Stimulated activated CD8-positive, alpha-beta memory T cell treated with anti-CD3 and anti-CD28 coated beads, Interleukin-2, amount 100 ng/mL, for 1 hour (primary cell): ENCODE measurements around the gene HAT1.

Source experiments
- DNase-seq, 2 donors: peaks; one replicate each; pipeline ENCODE4 v3.0.0-alpha.2; 2020; ENCODE audit warnings: low read depth in 2 of 2

Gene HAT1

DNA sequence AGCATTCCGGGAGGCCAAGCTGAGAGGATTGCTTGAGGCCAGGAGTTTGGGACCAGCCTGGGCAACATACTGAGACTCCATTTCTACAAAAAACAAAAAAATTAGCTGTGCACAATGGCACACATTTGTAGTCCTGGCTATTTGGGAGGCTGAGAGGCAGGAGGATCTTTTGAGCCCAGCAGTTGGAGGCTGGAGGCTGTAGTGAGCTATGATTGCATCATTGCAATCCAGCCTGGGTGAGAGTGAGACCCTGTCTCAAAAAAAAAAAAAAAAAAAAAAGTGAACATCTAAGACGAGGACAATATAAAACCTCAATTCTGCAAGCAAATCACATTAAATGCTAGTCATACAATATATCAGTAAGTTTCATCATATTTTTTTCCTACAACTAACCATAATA lies 2.8 kb upstream of the HAT1 start:
- no peak for DNase-seq

DNA sequence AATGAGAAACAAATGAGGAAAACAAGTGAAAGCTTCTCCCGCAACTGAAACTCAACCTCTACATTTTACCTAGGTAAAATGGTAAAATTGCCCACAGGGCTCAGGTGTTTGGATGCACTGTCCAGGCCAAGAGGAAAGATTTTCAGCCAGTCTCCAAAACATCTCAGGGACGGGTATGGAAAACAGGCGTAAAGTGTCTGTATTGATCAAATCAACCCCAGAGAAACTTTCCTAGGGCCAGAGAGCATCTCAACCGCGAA lies 361 bp upstream of the HAT1 start:
- no peak for DNase-seq

DNA sequence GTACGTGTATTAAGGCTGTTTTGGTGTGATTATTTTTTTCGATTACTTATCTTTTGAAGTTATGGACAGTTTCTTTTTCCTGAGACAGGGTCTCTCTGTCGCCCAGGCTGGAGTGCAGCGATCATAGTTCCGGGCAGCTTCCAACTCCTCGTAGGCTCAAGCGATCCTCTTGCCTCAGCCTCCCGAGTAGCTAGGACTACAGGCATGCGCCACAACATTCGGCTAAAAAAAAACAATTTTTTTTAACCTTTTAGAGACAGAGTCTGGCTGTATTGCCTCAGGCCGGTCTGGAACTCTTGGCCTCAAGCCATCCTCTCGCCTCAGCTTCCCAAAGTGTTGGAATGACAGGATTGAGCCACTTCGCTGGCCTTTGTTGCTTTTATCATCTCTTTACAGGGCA lies 945 bp downstream of the HAT1 start:
- DNase-seq = no peak

DNA sequence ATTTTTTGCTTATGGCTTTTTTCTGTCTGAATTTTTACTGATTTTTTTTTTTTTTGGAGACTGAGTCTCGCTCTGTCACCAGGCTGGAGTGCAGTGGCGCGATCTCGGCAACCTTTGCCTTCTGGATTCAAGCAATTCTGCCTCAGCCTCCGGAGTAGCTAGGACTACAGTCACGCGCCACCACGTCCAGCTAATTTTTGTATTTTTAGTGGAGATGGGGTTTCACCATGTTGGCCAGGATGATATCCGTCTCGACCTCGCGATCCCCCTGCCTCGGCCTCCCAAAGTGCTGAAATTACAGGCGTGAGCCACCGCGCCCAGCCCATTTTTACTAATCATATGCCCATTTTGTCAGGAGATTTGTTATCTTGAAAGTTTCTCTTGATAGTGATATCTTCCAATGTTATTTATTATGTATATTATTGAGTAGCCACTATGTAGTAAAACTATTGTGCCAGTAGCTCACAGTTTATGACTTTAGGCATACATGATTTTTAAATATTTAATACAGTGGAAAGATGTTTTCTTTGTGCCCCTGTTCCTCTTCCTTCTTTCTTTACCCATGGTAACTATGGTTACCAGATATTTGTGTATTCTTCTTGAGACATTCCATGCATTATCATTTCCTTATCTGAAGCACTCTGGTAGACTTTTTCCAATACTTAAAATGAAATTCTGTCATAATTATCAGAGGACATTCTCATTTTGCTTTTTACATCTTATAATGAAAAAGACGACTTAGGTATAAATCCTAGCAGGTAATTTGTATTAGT lies 2.1 kb downstream of the HAT1 start:
- DNase-seq = no peak

DNA sequence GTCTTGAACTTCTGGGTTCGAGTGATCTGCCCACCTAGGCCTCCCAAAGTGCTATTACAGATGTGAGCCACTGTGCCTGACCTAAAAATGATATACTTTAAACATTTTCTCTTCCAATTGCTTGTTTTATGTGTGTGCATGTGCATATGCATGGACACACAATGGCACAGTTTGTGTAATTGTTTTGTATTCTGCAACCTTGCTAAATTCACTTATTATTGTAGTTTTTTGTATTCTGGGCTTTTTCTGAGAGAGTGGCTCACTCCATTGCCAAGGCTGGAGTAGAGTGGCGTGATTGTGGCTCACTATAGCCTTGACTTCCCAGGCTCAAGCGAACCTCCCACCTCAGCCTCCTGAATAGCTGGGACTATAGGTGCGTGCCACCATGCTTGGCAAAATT lies 8.1 kb downstream of the HAT1 start:
- DNase-seq = no peak

DNA sequence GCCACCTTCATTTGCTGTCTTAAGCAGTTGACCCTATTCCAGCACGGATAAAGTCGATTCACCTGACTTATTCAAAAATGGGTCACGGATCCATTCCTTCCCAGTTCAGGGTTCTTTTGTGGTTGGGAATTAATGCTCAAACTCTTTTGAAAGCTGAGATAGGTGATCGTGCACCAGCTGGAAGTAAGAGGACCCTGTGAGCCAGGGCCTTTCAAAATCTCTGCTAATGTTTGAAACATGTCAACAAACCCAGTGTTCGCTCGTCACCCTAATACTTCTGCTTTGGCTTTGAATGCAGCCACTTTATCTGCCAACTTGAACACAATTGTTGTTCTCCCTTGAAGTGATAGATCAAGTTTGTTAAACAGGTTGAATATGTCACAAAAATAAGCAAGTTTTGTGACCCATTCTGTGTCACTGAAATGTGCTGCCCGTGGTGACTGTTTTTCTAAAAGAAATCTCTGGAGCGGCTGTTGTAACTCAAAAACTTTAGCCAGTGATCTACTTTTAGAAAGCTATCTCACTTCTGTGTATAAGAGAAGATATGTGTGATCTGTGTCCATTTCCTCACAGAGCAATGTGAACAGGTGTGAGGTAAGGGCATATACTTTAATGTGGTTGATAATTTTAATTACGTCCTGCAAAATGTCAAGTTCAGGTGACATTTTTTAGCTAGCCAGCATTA lies 16.9 kb downstream of the HAT1 start:
- DNase-seq = no peak

DNA sequence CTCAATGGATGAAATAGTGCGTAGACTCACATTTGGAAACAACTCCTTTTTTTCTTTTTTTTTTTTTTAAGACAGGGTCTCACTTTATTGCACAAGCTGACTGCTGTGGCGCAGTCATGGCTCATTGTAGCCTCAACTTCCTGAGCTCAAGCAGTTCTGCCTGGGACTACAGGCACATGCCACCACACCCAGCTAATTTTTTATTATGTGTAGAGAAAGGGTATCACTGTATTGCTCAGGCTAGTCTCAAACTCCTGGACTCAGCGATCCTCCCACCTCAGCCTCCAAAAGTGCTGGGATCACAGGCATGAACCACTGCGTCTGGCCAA lies 17.4 kb downstream of the HAT1 start:
- no peak for DNase-seq

DNA sequence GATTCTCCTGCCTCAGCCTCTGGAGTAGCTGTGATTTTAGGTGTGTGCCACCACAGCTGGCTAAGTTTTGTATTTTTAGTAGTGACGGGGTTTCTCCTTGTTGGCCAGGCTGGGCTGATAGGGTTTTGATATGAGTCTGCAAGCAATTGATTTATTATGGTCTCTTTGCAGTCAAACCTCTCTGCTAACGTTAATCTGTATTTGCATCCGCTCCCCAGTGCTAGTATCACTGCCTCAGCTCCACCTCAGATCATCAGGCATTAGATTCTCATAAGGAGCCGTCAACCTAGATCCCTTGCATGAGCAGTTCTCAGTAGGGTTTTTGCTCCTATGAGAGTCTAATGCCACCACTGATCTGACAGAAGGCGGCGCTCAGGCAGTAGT lies 19.0 kb downstream of the HAT1 start:
- DNase-seq = no peak

DNA sequence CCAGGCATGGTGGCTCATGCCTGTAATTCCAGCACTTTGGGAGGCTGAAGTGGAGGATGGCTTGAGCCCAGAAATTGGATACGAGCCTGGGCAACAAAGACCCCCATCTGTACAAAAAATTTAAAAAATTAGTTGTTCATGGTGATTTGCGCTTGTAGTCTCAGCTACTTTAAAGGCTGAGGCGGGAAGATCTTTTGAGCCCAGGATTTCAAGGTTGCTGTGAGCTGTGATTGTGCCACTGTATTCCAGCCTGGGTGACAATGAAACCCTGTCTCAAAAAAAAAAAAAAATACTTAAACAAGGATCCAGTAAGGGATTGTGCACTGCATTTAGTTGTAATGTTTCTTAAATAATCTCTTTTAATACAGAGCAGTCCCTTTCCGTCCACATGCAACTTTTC lies 21.6 kb downstream of the HAT1 start:
- no peak for DNase-seq

DNA sequence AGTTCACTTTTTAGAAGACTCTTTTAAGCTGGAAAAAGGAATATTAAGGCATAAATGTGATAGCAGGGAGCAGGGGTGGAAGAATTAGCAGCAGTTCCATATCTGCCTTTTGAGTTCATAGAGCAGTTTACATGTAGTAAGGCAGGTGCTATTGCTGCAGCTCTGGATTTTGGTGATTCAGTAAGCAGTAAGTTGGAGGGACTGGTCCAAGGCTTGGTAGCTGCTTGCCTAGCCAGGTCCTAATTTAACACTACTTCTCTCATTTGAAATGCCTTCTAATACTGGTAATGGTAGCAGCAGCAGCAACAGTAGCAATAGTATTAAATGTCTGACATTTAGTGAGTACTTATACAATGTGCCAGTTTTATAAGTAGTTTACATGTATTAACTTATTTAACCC lies 30.0 kb downstream of the HAT1 start:
- no peak for DNase-seq

DNA sequence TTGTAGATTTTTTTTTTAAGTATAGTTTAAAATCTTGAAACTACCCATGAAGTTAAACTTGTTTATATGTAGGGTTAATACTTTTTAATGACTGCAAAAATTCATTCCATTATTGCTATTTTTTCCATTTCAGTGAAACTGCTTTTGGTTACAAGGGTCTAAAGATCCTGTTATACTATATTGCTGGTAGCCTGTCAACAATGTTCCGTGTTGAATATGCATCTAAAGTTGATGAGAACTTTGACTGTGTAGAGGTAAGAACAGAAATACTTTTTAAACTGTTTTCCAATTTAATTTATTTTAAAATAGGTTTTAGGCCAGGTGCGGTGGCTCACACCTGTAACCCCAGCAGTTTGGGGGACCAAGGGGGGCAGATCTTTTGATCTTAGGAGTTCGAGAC lies 30.5 kb downstream of the HAT1 start:
- DNase-seq = no peak

DNA sequence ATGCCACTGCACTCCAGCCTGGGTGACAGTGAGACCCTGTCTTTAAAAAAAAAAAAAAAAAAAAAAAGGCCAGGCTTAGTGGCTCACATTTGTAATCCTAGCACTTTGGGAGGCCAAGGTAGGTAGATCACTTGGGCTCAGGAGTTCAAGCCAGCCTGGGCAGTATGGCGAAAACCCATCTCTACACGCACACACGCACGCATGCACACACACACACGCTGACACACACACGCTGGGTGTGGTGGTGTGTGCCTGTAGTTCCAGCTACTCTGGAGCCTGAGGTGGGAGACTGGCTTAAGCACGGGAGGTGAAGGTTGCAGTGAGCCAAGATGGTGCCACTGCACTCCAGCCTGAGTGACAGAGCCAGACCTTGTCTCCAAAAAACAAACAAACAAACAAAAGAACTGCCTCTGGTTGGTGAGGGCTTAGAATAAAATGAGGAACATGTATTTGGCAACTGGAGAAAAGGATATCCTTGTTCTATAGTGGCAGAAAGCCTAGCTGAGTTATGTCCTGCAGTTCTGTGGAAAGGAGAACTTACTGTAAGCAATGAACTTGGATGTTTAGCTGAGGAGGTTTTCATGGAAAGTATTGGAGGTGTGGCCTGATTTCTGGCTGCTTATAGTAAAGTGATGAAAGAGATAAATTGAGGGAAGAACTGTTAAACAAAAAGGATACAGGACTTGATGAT lies 34.0 kb downstream of the HAT1 start:
- DNase-seq = no peak

DNA sequence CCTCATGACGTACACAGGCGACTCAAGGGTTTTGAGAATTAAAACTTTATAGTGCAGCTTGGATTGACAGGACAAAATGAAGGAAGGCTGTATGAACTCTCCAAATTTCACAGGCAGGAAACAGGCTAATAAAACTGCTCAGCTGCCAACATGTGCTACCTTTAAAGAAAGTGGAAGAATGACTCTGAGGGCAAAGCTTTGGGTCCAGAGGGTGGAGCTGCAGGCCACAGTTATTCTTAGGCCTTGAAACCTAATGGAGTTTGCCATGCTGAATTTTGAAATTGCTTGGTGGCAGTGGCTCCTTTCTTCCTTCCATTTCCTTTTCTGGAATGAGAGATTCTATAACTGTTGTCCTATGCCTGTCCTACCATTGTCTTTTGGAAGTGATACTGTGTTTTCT lies 34.8 kb downstream of the HAT1 start:
- no peak for DNase-seq

DNA sequence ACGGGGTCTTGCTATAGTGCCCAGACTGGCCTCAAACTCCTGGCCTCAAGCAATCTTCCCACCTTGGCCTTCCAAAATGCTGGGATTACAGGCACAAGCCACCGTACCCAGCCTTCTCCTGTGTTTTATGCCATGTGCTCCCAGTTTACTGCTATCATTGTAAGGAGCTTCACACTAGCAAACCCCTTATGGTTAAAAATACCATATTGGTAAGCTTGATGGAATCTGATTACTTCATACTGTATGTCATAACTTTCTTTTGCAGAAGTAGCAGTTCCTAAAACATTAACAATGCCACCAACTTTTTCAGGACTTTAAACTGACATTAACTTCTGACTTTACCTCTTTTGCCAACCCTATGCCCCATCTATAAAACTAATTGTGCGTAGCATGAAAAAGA lies 36.2 kb downstream of the HAT1 start:
- no peak for DNase-seq

DNA sequence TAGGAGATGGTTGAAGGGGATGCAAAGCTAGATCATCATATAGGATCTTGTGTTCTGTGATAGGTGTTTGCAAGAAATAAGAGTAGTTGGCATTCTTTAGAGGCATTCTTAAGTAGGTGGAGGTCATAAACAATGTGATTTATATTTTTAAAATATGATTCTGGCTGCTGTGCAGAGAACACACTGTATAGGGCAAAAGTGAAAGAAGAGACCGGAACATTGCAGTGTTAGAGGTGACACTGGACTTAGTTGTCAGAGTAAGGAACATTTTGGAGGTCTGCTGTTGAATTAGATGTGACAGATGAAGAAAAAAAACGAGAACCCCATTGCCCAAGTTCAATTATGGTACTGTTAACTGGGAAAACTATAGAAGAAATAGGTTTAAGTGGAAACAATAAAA lies 37.7 kb downstream of the HAT1 start:
- no peak for DNase-seq

DNA sequence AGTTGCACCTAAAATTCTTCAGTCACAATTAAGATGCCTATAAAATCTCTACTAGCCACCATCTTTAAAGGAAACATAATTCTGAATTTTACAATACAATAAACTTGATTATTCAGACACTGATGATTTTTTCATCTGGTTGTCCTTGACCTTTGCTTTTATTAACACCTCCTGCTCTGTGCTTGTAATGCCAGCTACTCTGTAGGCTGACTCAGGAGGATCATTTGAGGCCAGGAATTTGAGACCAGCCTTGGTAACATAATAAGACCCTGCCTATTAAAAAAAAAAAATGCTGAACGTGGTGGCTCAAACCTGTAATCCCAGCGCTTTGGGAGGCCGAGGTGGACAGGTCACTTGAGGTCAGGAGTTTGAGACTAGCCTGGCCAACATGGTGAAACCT lies 38.3 kb downstream of the HAT1 start:
- no peak for DNase-seq

DNA sequence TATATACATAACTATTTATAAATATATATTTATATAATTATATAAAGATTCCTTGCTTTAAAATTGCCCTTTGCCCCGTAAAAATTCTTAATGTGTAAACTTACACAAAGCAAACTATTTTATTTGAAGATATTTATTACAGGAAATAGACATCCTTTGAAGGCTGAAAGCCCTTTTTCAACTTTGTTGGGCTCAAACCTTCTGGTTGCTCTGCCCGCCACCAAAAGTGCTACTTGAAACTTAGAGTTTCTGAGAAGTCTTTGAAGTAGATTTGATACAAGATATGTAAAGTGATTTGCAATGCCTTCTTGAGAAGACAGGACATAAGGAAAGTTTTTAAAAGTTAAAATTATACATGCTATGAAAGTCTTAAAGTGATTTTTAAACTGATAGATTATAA lies 40.9 kb downstream of the HAT1 start:
- no peak for DNase-seq

DNA sequence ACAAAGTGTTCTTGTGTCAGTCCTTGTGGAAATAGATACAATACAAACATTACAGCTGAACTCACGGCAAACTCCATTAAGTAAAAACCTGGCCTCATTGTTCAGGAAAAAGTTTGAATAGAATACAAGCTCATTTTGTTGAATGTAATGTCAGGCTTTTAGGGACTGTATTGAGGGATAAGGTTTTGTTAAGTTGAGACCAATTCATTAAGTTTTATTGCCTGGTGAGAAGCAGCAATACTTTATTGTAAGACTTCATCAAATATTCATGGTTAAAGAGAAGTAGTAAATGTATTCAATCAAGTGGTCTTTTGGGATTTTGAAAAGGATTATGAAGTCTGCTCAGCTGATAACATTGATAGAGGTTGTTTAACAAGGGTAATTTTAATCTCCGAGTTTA lies 42.0 kb downstream of the HAT1 start:
- no peak for DNase-seq

DNA sequence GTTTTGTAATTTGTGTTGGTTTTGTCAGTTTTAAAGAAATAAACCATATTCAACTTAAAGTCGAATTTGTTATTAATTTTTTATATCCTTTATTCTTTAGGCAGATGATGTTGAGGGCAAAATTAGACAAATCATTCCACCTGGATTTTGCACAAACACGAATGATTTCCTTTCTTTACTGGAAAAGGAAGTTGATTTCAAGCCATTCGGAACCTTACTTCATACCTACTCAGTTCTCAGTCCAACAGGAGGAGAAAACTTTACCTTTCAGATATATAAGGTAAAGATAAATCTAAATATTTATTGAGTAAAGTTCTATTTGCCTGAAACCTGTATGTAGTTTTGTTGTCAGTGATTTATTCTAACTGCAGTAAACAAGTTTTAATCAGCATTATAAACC lies 43.0 kb downstream of the HAT1 start:
- no peak for DNase-seq

DNA sequence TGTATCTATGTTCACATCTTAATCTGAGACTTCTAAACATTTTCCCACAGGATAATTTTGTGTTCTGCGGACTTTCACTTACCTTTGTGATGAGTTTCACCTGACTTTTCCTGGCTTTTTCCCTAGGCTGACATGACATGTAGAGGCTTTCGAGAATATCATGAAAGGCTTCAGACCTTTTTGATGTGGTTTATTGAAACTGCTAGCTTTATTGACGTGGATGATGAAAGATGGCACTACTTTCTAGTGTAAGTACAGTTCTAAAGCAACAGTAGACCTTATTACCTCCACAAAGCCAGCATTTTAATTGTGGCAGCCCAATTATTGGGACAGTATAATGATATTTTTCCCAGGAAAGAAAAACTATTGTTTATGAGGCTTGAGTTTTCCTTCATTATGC lies 43.4 kb downstream of the HAT1 start:
- no peak for DNase-seq

DNA sequence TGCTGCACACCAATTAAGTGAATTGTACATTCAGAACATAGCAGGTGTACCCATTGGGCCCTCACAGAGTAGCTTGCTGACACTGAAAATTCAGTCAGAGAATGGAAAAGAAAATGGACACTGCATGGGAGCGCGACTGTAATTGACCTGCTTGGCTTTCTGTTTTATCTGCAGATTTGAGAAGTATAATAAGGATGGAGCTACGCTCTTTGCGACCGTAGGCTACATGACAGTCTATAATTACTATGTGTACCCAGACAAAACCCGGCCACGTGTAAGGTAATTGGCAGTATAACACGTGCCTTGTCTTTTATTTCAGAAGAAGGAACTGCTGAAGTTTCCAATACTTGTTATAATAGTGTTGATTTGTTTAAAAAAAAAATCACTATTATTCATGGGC lies 44.0 kb downstream of the HAT1 start:
- DNase-seq = no peak

DNA sequence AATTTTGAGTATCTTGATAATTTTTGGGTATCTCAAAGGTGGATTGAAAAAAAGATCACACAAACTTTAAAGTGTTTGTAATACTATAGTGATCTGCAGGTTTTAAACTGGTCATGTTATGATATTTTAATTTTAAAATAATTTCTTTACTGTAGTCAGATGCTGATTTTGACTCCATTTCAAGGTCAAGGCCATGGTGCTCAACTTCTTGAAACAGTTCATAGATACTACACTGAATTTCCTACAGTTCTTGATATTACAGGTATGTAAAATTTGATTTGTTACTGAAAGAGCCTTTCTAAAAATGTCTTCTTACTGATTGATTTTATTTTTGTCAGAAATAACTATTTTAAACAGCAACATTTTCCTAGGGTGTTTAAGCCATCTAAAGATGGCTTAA lies 44.4 kb downstream of the HAT1 start:
- DNase-seq = no peak

DNA sequence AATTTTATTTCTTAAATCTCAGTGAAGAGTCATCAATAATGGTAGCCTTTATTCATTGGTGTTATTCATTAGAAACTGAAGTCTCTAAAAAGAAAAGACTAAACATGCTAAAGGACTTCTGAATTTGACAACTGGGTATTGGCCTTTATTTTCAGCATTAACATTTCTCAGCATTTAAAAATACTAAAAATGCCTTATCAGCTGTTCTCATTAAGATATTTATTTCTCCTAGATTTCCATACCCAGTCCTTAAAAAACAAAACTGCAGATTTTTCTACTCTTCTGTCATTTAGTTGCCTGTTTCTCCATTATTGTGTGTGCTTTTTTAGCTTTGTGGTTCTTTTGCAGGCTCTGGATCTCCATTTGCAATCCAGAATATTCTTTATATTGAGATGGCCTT lies 46.2 kb downstream of the HAT1 start:
- DNase-seq = no peak
